Panc1 (cell line): ENCODE measurements around the gene TSPAN14. TPM values are rescaled to one million over a fixed set of nuclear protein-coding genes. Genes with fewer than 3 reads are reported as not detected.
A peak's percentile ranks its signal among the peaks of the same experiment; 100 is the strongest.

ENCODE experiments used
- ATAC-seq: fragments of 200-7000 bp; cut with Tn5 transposase; 2 replicates; pipeline ENCODE4 v1.9.1; 2020; ENCODE audit warnings: mild to moderate bottlenecking, moderate library complexity
- BruUV-seq: library from RNA; stranded (reverse); fragments of 400-500 nt; replicated peaks from 2 replicates; lab custom pipeline; 2021; lab: Mats Ljungman, UMichigan
- CTCF ChIA-PET: fragments of 300-600 bp; sonication (Branson Sonifier 250); formaldehyde crosslinking; loops from one replicate; lab custom pipeline; 2022; ENCODE audit warnings: antibody characterized with exemption; lab: Charles Lee
- POLR2A ChIA-PET: fragments of 300-600 bp; sonication (Branson Sonifier 250); formaldehyde crosslinking; loops from one replicate; lab custom pipeline; 2022; ENCODE audit warnings: antibody characterized with exemption; lab: Charles Lee
- DNase-seq: peaks from one replicate; pipeline ENCODE4 v3.0.0-alpha.2; 2010; ENCODE audit warnings: low read depth, low spot score
- H3K27ac ChIP-seq: 2 replicates; pipeline ENCODE4 v1.5.1; 2011; ENCODE audit warnings: mild to moderate bottlenecking, low read length, inconsistent platforms
- H3K27me3 ChIP-seq: fragments of 200-500 bp; sonication (Bioruptor generic); 2 replicates; pipeline ENCODE4 v1.6.0; 2014; ENCODE audit warnings: low read length, inconsistent platforms; ENCODE audit not compliant: control insufficient read depth, insufficient read depth
- H3K36me3 ChIP-seq: fragments of 200-500 bp; sonication (Bioruptor generic); 2 replicates; pipeline ENCODE4 v1.5.1; 2014; ENCODE audit warnings: inconsistent platforms, mild to moderate bottlenecking, low read length, moderate library complexity; ENCODE audit not compliant: control insufficient read depth, insufficient read depth
- H3K4me1 ChIP-seq: 2 replicates; pipeline ENCODE4 v1.5.1; 2011; ENCODE audit warnings: inconsistent platforms, mild to moderate bottlenecking, low read length, moderate library complexity; ENCODE audit not compliant: control insufficient read depth, insufficient read depth
- H3K4me3 ChIP-seq, 2 experiments: 2 replicates each; pipeline ENCODE4 v1.5.1; 2011 to 2012; ENCODE audit warnings: low read depth in 2 of 2, low read length in 2 of 2, mild to moderate bottlenecking in 2 of 2, inconsistent platforms in 1 of 2, moderate library complexity in 1 of 2
- H3K9me3 ChIP-seq: fragments of 200-500 bp; sonication (Bioruptor generic); 2 replicates; pipeline ENCODE4 v1.5.1; 2014; ENCODE audit warnings: low read depth, mild to moderate bottlenecking, inconsistent platforms, low read length, moderate library complexity; ENCODE audit not compliant: control insufficient read depth, insufficient read depth
- CTCF ChIP-seq: fragments of 450-650 bp; IDR thresholded peaks from 2 replicates; pipeline ENCODE4 v1.5.1; 2017; ENCODE audit warnings: mild to moderate bottlenecking
- POLR2AphosphoS5 ChIP-seq: IDR thresholded peaks from 2 replicates; pipeline ENCODE4 v1.6.1; 2012; ENCODE audit warnings: mild to moderate bottlenecking, low read depth, low read length, moderate library complexity
- REST ChIP-seq, 2 experiments: IDR thresholded peaks; 2 replicates each; pipeline ENCODE4 v1.6.1; 2011 to 2012; ENCODE audit warnings: low read depth in 2 of 2, control low read depth in 1 of 2, low read length in 1 of 2, mild to moderate bottlenecking in 1 of 2, moderate library complexity in 1 of 2; ENCODE audit not compliant: insufficient read depth in 1 of 2
- SIN3A ChIP-seq: IDR thresholded peaks from 2 replicates; pipeline ENCODE4 v1.6.1; 2012; ENCODE audit warnings: low read depth, mild to moderate bottlenecking, low read length, moderate library complexity, borderline replicate concordance; ENCODE audit not compliant: insufficient read depth
- TCF7L2 ChIP-seq: IDR thresholded peaks from 2 replicates; pipeline ENCODE4 v1.6.1; 2011; ENCODE audit warnings: mild to moderate bottlenecking, low read depth, low read length, inconsistent platforms
- in situ Hi-C: cut with HindIII; loops from 2 replicates; pipeline ENCODE4 v1.10.0; 2016; ENCODE audit warnings: low sequenced_read_pairs, low pct_unique_long_range_greater_than_20kb
- intact Hi-C: fragments of 100-400 bp; cut with micrococcal nuclease; formaldehyde crosslinking; loops from one replicate; pipeline ENCODE4 v1.10.0; 2022; ENCODE audit not compliant: unreplicated experiment
- total RNA-seq: library from RNA; stranded (reverse); gene quantifications from one replicate; pipeline ENCODE4 v1.2.1, GENCODE V29; 2021; ENCODE audit not compliant: unreplicated experiment

Gene TSPAN14
- total RNA-seq, 1 experiment from 2014 or later: 39.0 TPM

GRCh38 chr10:80464557-80465450, 10.7 kb downstream of the TSPAN14 start:
- ATAC-seq: peak; percentile 38; the same call in 1 of the 2 replicates
- Histone ChIP-seq H3K4me3 (no peak overlapping the region), H3K4me1 (peaks cover 25% of the 10 kb centered on the region), H3K27me3 (no peaks in the 10 kb centered on the region), H3K27ac (no peak overlapping the region), H3K36me3 (no peaks in the 10 kb centered on the region), H3K9me3 (no peaks in the 10 kb centered on the region)
- ChIA-PET CTCF (interaction anchor here (0.6 kb wide), 1 partner anchor 20 kb away, joined by 3 read pairs; no protein-coding TSS in a partner anchor), POLR2A (interaction anchor here (0.6 kb wide), 1 partner anchor 37 kb away, joined by 11 read pairs; no protein-coding TSS in a partner anchor)
- DNase-seq: no peak
- TF ChIP-seq CTCF (no peak), REST (IDR thresholded peaks at IDR 0.05; ENCODE audit: insufficient read depth in 1 of 2, low read depth in 2 of 2, low read length in 1 of 2) (no peak), SIN3A (no peak), TCF7L2 (no peak)
- intact Hi-C loops (no loop called here), in situ Hi-C loops (no loop called here)
- no TSS peak for BruUV-seq

- no peak for DNase-seq
- no TSS peak for BruUV-seq
- no peak overlapping the region for H3K27ac ChIP-seq
- intact Hi-C loops (no loop called here), in situ Hi-C loops (no loop called here)
- H3K36me3 ChIP-seq: no peaks in the 10 kb centered on the region
- CTCF ChIA-PET: interaction anchor here (0.6 kb wide), 1 partner anchor 21 kb away, joined by 3 read pairs; no protein-coding TSS in a partner anchor
- peaks cover 25% of the 10 kb centered on the region for H3K4me1 ChIP-seq
- ATAC-seq: no peak
- no peaks in the 10 kb centered on the region for H3K27me3 ChIP-seq
- TF ChIP-seq POLR2AphosphoS5: no peak
- no peak for TF ChIP-seq SIN3A
- TF ChIP-seq TCF7L2: no peak
- TF ChIP-seq REST (IDR thresholded peaks at IDR 0.05; ENCODE audit: insufficient read depth in 1 of 2, low read depth in 2 of 2, low read length in 1 of 2): no peak
- TF ChIP-seq CTCF: no peak
- H3K4me3 ChIP-seq: no peak overlapping the region
- POLR2A ChIA-PET: no interaction called here
- no peaks in the 10 kb centered on the region for H3K9me3 ChIP-seq
Measured at GRCh38 chr10:80465451-80465835, 11.3 kb downstream of the TSPAN14 start.
